ENCODE measurements around the gene GABRB3. TPM values are rescaled to one million over a fixed set of nuclear protein-coding genes. Genes with fewer than 3 reads are reported as not detected.

GABRB3 gene
- total RNA-seq: not detected
- polyA plus RNA-seq: under 1 TPM in 2 of 4 donors, not detected in 2; 0.05 to 0.91 TPM

- Mint-ChIP-seq H3K27me3 (peaks cover 23% of the 10 kb centered on the region), H3K36me3 (no peaks in the 10 kb centered on the region), H3K27ac (no peak within 1 kb of the TSS), H3K9me3 (peaks cover 0 to 12% (median 3%) of the 10 kb centered on the region in 7 donors), H3K4me3 (peak within 1 kb of the TSS in 1 of 4 donors; percentile 54), H3K4me1 (peaks cover 0 to 2% (median 0%) of the 10 kb centered on the region in 4 donors)
- no peak within 1 kb of the TSS for H3K4me3 ChIP-seq (ENCODE audit: low read depth, low read length)
- H3K36me3 ChIP-seq (ENCODE audit: control insufficient read depth, insufficient read depth, low read length): no peaks in the 10 kb centered on the region
- no peaks in the 10 kb centered on the region for H3K4me1 ChIP-seq (ENCODE audit: control insufficient read depth, insufficient read depth, low read length, poor library complexity, severe bottlenecking)
- H3K27ac ChIP-seq (ENCODE audit: insufficient read depth, low read length, poor library complexity, severe bottlenecking): no peak within 1 kb of the TSS
- no peaks in the 10 kb centered on the region for H3K9me3 ChIP-seq (ENCODE audit: control insufficient read depth in 2 of 2, low read length in 2 of 2)
- H3K27me3 ChIP-seq (ENCODE audit: control insufficient read depth, insufficient read depth, low read length): peaks cover 4% of the 10 kb centered on the region
- ATAC-seq (ENCODE audit: low read depth in 2 of 2) (no peak), DNase-seq (no peak)
Measured at GRCh38 chr15:26772154-26773066, at the start of gene GABRB3. Gene GABRB3, minus strand, starts transcription at chr15:26773066.

GRCh38 chr15:26807517-26808427 is 34.9 kb upstream of the GABRB3 start:
- no peaks in the 10 kb centered on the region for H3K4me1 ChIP-seq (ENCODE audit: control insufficient read depth, insufficient read depth, low read length, poor library complexity, severe bottlenecking)
- H3K36me3 Mint-ChIP-seq: no peaks in the 10 kb centered on the region
- H3K4me3 Mint-ChIP-seq: no peak overlapping the region
- no peak for DNase-seq
- H3K4me3 ChIP-seq (ENCODE audit: low read depth, low read length): no peak overlapping the region
- no peaks in the 10 kb centered on the region for H3K36me3 ChIP-seq (ENCODE audit: control insufficient read depth, insufficient read depth, low read length)
- no peaks in the 10 kb centered on the region for H3K27me3 ChIP-seq (ENCODE audit: control insufficient read depth, insufficient read depth, low read length)
- no peak overlapping the region for H3K27ac ChIP-seq (ENCODE audit: insufficient read depth, low read length, poor library complexity, severe bottlenecking)
- no peaks in the 10 kb centered on the region for H3K27me3 Mint-ChIP-seq
- peaks cover 1 to 16% (median 10%) of the 10 kb centered on the region in 7 donors for H3K9me3 Mint-ChIP-seq
- peaks cover 0 to 9% of the 10 kb centered on the region in 2 experiments for H3K9me3 ChIP-seq (ENCODE audit: control insufficient read depth in 2 of 2, low read length in 2 of 2)
- H3K27ac Mint-ChIP-seq: no peak overlapping the region
- ATAC-seq (ENCODE audit: low read depth in 2 of 2): no peak
- H3K4me1 Mint-ChIP-seq: no peaks in the 10 kb centered on the region

- H3K36me3 Mint-ChIP-seq: no peaks in the 10 kb centered on the region
- peaks cover 1 to 15% (median 7%) of the 10 kb centered on the region in 7 donors for H3K9me3 Mint-ChIP-seq
- H3K36me3 ChIP-seq (ENCODE audit: control insufficient read depth, insufficient read depth, low read length): no peaks in the 10 kb centered on the region
- H3K4me1 ChIP-seq (ENCODE audit: control insufficient read depth, insufficient read depth, low read length, poor library complexity, severe bottlenecking): no peaks in the 10 kb centered on the region
- no peak overlapping the region for H3K27ac Mint-ChIP-seq
- H3K4me3 ChIP-seq (ENCODE audit: low read depth, low read length): no peak overlapping the region
- no peak overlapping the region for H3K27ac ChIP-seq (ENCODE audit: insufficient read depth, low read length, poor library complexity, severe bottlenecking)
- no peaks in the 10 kb centered on the region for H3K27me3 ChIP-seq (ENCODE audit: control insufficient read depth, insufficient read depth, low read length)
- H3K4me1 Mint-ChIP-seq: no peaks in the 10 kb centered on the region
- ATAC-seq (ENCODE audit: low read depth in 2 of 2) (no peak), DNase-seq (no peak)
- peaks cover 0 to 9% of the 10 kb centered on the region in 2 experiments for H3K9me3 ChIP-seq (ENCODE audit: control insufficient read depth in 2 of 2, low read length in 2 of 2)
- no peaks in the 10 kb centered on the region for H3K27me3 Mint-ChIP-seq
- no peak overlapping the region for H3K4me3 Mint-ChIP-seq
Measured at GRCh38 chr15:26806574-26806973, 33.7 kb upstream of the GABRB3 start.

- Mint-ChIP-seq H3K9me3 (peaks cover 1 to 11% (median 7%) of the 10 kb centered on the region in 7 donors), H3K36me3 (no peaks in the 10 kb centered on the region), H3K4me1 (no peaks in the 10 kb centered on the region), H3K27me3 (no peaks in the 10 kb centered on the region), H3K27ac (no peak overlapping the region), H3K4me3 (no peak overlapping the region)
- Histone ChIP-seq H3K27me3 (ENCODE audit: control insufficient read depth, insufficient read depth, low read length) (no peaks in the 10 kb centered on the region), H3K9me3 (ENCODE audit: control insufficient read depth in 2 of 2, low read length in 2 of 2) (peaks cover 0 to 9% of the 10 kb centered on the region in 2 experiments), H3K36me3 (ENCODE audit: control insufficient read depth, insufficient read depth, low read length) (no peaks in the 10 kb centered on the region), H3K4me3 (ENCODE audit: low read depth, low read length) (no peak overlapping the region), H3K27ac (ENCODE audit: insufficient read depth, low read length, poor library complexity, severe bottlenecking) (no peak overlapping the region), H3K4me1 (ENCODE audit: control insufficient read depth, insufficient read depth, low read length, poor library complexity, severe bottlenecking) (no peaks in the 10 kb centered on the region)
- no peak for DNase-seq
- no peak for ATAC-seq (ENCODE audit: low read depth in 2 of 2)
Measured at GRCh38 chr15:26806151-26806550, 33.3 kb upstream of the GABRB3 start.

- no peak for DNase-seq
- ATAC-seq (ENCODE audit: low read depth in 2 of 2): no peak
Measured at GRCh38 chr15:26805470-26805869, 32.6 kb upstream of the GABRB3 start.

GRCh38 chr15:26804063-26804804 is 31.4 kb upstream of the GABRB3 start:
- Histone ChIP-seq H3K36me3 (ENCODE audit: control insufficient read depth, insufficient read depth, low read length) (no peaks in the 10 kb centered on the region), H3K9me3 (ENCODE audit: control insufficient read depth in 2 of 2, low read length in 2 of 2) (peaks cover 0 to 9% of the 10 kb centered on the region in 2 experiments), H3K4me3 (ENCODE audit: low read depth, low read length) (no peak overlapping the region), H3K27me3 (ENCODE audit: control insufficient read depth, insufficient read depth, low read length) (no peaks in the 10 kb centered on the region), H3K27ac (ENCODE audit: insufficient read depth, low read length, poor library complexity, severe bottlenecking) (no peak overlapping the region), H3K4me1 (ENCODE audit: control insufficient read depth, insufficient read depth, low read length, poor library complexity, severe bottlenecking) (no peaks in the 10 kb centered on the region)
- no peak for DNase-seq
- Mint-ChIP-seq H3K27ac (no peak overlapping the region), H3K4me3 (no peak overlapping the region), H3K9me3 (peaks cover 0 to 7% (median 4%) of the 10 kb centered on the region in 7 donors), H3K36me3 (no peaks in the 10 kb centered on the region), H3K27me3 (no peaks in the 10 kb centered on the region), H3K4me1 (no peaks in the 10 kb centered on the region)
- ATAC-seq (ENCODE audit: low read depth in 2 of 2): no peak

More at GRCh38 chr15:26805470-26805869, 32.6 kb upstream of the GABRB3 start:
- Histone ChIP-seq H3K27me3 (ENCODE audit: control insufficient read depth, insufficient read depth, low read length) (no peaks in the 10 kb centered on the region), H3K4me3 (ENCODE audit: low read depth, low read length) (no peak overlapping the region), H3K36me3 (ENCODE audit: control insufficient read depth, insufficient read depth, low read length) (no peaks in the 10 kb centered on the region), H3K4me1 (ENCODE audit: control insufficient read depth, insufficient read depth, low read length, poor library complexity, severe bottlenecking) (no peaks in the 10 kb centered on the region), H3K9me3 (ENCODE audit: control insufficient read depth in 2 of 2, low read length in 2 of 2) (peaks cover 0 to 9% of the 10 kb centered on the region in 2 experiments), H3K27ac (ENCODE audit: insufficient read depth, low read length, poor library complexity, severe bottlenecking) (no peak overlapping the region)
- Mint-ChIP-seq H3K4me3 (no peak overlapping the region), H3K9me3 (peaks cover 1 to 9% (median 6%) of the 10 kb centered on the region in 7 donors), H3K27me3 (no peaks in the 10 kb centered on the region), H3K27ac (no peak overlapping the region), H3K4me1 (no peaks in the 10 kb centered on the region), H3K36me3 (no peaks in the 10 kb centered on the region)

GRCh38 chr15:26790118-26790517 is 17.3 kb upstream of the GABRB3 start:
- Histone ChIP-seq H3K27me3 (ENCODE audit: control insufficient read depth, insufficient read depth, low read length) (no peaks in the 10 kb centered on the region), H3K4me1 (ENCODE audit: control insufficient read depth, insufficient read depth, low read length, poor library complexity, severe bottlenecking) (no peaks in the 10 kb centered on the region), H3K9me3 (ENCODE audit: control insufficient read depth in 2 of 2, low read length in 2 of 2) (peaks cover 4% of the 10 kb centered on the region in 2 experiments), H3K4me3 (ENCODE audit: low read depth, low read length) (no peak overlapping the region), H3K36me3 (ENCODE audit: control insufficient read depth, insufficient read depth, low read length) (no peaks in the 10 kb centered on the region), H3K27ac (ENCODE audit: insufficient read depth, low read length, poor library complexity, severe bottlenecking) (no peak overlapping the region)
- ATAC-seq (ENCODE audit: low read depth in 2 of 2) (no peak), DNase-seq (no peak)
- Mint-ChIP-seq H3K27ac (no peak overlapping the region), H3K4me3 (no peak overlapping the region), H3K4me1 (no peaks in the 10 kb centered on the region), H3K9me3 (peaks cover 2 to 14% (median 5%) of the 10 kb centered on the region in 7 donors), H3K27me3 (no peaks in the 10 kb centered on the region), H3K36me3 (no peaks in the 10 kb centered on the region)

All from CD4-positive, CD25-positive, alpha-beta regulatory T cell (primary cell).